ENCODE results near the gene HLCS. TPM values are rescaled to one million over a fixed set of nuclear protein-coding genes. Genes with fewer than 3 reads are reported as not detected.

Gene HLCS
- total RNA-seq, 1 experiment from 2014 or later = 12.7 TPM

GRCh38 chr21:36744560-36745231 is 221.8 kb downstream of the HLCS start:
- Histone ChIP-seq H2BK20ac (ENCODE audit: low read depth, low read length, poor library complexity, severe bottlenecking) (no peak overlapping the region), H4K20me1 (ENCODE audit: control insufficient read depth, insufficient read depth, insufficient read length) (no peaks in the 10 kb centered on the region), H2BK15ac (ENCODE audit: low read depth, low read length) (no peak overlapping the region), H3T11ph (ENCODE audit: low read length) (no peak overlapping the region), H3K4me2 (ENCODE audit: insufficient read depth, insufficient read length, low read length) (no peak overlapping the region), H3K14ac (ENCODE audit: insufficient read depth, low read length) (no peak overlapping the region; the same call in 1 of the 2 replicates), H3K18ac (ENCODE audit: insufficient read length, low read depth, low read length) (no peak overlapping the region), H2BK5ac (ENCODE audit: insufficient read length, low read length) (no peak overlapping the region), H2AK5ac (ENCODE audit: insufficient read length, low read length) (no peak overlapping the region), H4K8ac (replicated peaks; ENCODE audit: insufficient read length, low read depth, low read length) (no peak overlapping the region), H3K27me3 (ENCODE audit: insufficient read depth, low read length) (peaks cover 5% of the 10 kb centered on the region; the same call in 1 of the 2 replicates), H2BK120ac (ENCODE audit: low read depth, low read length, poor library complexity, severe bottlenecking) (no peak overlapping the region), H2BK12ac (ENCODE audit: insufficient read length, low read depth, low read length) (no peak overlapping the region), H3K4me1 (ENCODE audit: insufficient read depth, low read length) (peaks cover 6% of the 10 kb centered on the region; the same call in 1 of the 2 replicates), H3K9ac (ENCODE audit: extremely low read depth, insufficient read length, low read length) (no peak overlapping the region), H4K91ac (ENCODE audit: insufficient read length, low read depth, low read length) (no peak overlapping the region), H3K79me1 (ENCODE audit: insufficient read depth, low read depth, low read length, poor library complexity, severe bottlenecking) (no peaks in the 10 kb centered on the region), H3K4ac (ENCODE audit: low read depth, low read length) (no peak overlapping the region), H3K23me2 (ENCODE audit: insufficient read length, low read depth, low read length, poor library complexity, severe bottlenecking) (peaks cover 7% of the 10 kb centered on the region), H3K79me2 (ENCODE audit: insufficient read depth, low read length) (no peaks in the 10 kb centered on the region), H2AFZ (ENCODE audit: low read length) (no peak overlapping the region), H3K56ac (ENCODE audit: insufficient read length, low read depth, low read length) (no peak overlapping the region), H4K5ac (ENCODE audit: insufficient read length, low read depth, low read length) (no peak overlapping the region), H3K23ac (ENCODE audit: insufficient read length, low read depth, low read length) (no peak overlapping the region), H3K9me3 (ENCODE audit: control insufficient read depth, low read depth, low read length) (no peaks in the 10 kb centered on the region), H3K27ac (ENCODE audit: insufficient read length, low read depth, low read length) (no peak overlapping the region)
- no peak for DNase-seq
- no peaks in the 10 kb centered on the region; a peak in 1 of 5 replicates for H3K9me3 Mint-ChIP-seq
- H3K4me1 Mint-ChIP-seq = peaks cover 21 to 24% of the 10 kb centered on the region in 2 experiments
- peaks cover 45% of the 10 kb centered on the region for H3K27me3 Mint-ChIP-seq (ENCODE audit: low read depth)
- 0 out of 7 replicates have a peak, but pooled peaks cover 0 to 3% (median 0%) of the 10 kb centered on the region in 3 experiments for H3K36me3 Mint-ChIP-seq (ENCODE audit: insufficient read depth in 1 of 3, low read depth in 3 of 3)
- no peak for TF ChIP-seq CTCF (conservative IDR thresholded peaks at IDR 0.05)
- H3K4me3 Mint-ChIP-seq = no peak overlapping the region
- WGBS (ENCODE audit: extremely low coverage, insufficient read length, low lambda C conversion rate) = no CpG with 5 or more reads among the region's 30 CpGs
- H3K27ac Mint-ChIP-seq = peak overlapping the region in 1 of 3 experiments; percentile 29; a peak in 2 of 7 replicates

Measured in H9 (cell line).